HPDE6-E6E7 (cell line): ENCODE data around the gene VGLL4.

Experiments
- DNase-seq: peaks from one replicate; pipeline ENCODE4 v3.0.0; 2011; ENCODE audit warnings: missing footprints; ENCODE audit errors: extremely low spot score

VGLL4 gene

GRCh38 chr3:11551036-11551435, 92.7 kb downstream of the VGLL4 start:
- DNase-seq = no peak

GRCh38 chr3:11549580-11550140, 94.1 kb downstream of the VGLL4 start:
- no peak for DNase-seq

- DNase-seq = no peak
These were observed 95.0 kb downstream of the VGLL4 start for GRCh38 chr3:11548721-11549131.

GRCh38 chr3:11547498-11547897, 96.2 kb downstream of the VGLL4 start:
- DNase-seq = no peak

- DNase-seq = no peak
These were observed 96.9 kb downstream of the VGLL4 start for GRCh38 chr3:11546657-11547302.

- DNase-seq = no peak
These were observed 98.4 kb downstream of the VGLL4 start for GRCh38 chr3:11545186-11545851.

GRCh38 chr3:11544412-11545181, 99.1 kb downstream of the VGLL4 start:
- DNase-seq = no peak

GRCh38 chr3:11543948-11544387, 99.7 kb downstream of the VGLL4 start:
- no peak for DNase-seq

GRCh38 chr3:11543141-11543947, 100.4 kb downstream of the VGLL4 start:
- no peak for DNase-seq

- no peak for DNase-seq
These were observed 101.2 kb downstream of the VGLL4 start for GRCh38 chr3:11542551-11542950.

- DNase-seq = no peak
These were observed 102.1 kb downstream of the VGLL4 start for GRCh38 chr3:11541321-11542303.

- DNase-seq = no peak
These were observed 104.0 kb downstream of the VGLL4 start for GRCh38 chr3:11539677-11540076.

- DNase-seq = no peak
These were observed 104.5 kb downstream of the VGLL4 start for GRCh38 chr3:11539218-11539617.

- no peak for DNase-seq
These were observed 105.1 kb downstream of the VGLL4 start for GRCh38 chr3:11538581-11538980.

- no peak for DNase-seq
These were observed 106.6 kb downstream of the VGLL4 start for GRCh38 chr3:11536936-11537612.

- DNase-seq = no peak
These were observed 107.4 kb downstream of the VGLL4 start for GRCh38 chr3:11536132-11536935.

- no peak for DNase-seq
These were observed 108.3 kb downstream of the VGLL4 start for GRCh38 chr3:11535243-11535960.

- DNase-seq = no peak
These were observed 109.0 kb downstream of the VGLL4 start for GRCh38 chr3:11534793-11535101.
